ENCODE data around the gene ANTXR2. TPM values are rescaled to one million over a fixed set of nuclear protein-coding genes. Genes with fewer than 3 reads are reported as not detected.
"Not testable (repeated sequence)": the region's sequence is repeated elsewhere in the genome, so short reads cannot be mapped to it uniquely, and the experiment has no call there.

Gene ANTXR2
- 22.2 and 28.1 TPM in 2 replicates for total RNA-seq

DNA sequence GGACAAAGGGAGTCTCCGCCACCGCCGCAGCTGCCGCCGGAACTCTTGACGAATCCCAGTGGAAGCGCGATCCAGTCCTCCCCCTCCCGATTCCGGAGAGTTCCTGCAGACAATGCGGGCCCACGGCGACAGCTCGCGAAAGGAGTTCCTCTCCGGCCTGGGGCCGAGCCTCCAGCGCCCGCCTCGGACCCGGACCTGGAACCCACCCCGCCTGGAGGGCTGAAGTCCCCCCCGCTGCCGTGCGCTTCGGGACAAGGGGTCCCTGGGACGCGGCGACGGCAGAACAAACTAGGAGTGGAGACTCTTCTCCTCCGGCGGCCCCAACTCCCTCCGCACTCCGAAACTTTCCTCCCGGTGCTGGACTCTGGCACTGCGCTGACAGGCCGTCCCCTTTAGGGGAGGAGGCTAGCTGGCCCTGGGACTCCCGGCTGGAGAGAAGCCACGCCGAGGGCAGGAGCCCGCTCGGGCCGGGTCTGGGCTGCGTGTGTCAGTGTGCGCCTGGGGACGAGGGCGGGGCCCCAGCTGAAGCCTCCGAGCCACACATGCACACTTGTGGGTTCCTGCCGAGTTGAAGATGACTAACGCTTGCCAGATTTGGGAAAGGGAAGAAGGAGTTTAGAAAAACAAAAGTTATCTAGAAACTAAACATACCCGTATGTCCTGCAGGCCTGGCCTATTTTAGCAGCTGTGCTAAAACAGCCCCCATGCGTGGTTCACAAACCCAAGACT lies at the start of gene ANTXR2:
ANTXR2 (minus strand) TSS at position 486 of the 729 bp plus-strand sequence. CDS start 669 bp downstream, outside the sequence.
- peak; percentile 59 to 85 for DNase-seq (ENCODE audit: low read depth in 2 of 2)

DNA sequence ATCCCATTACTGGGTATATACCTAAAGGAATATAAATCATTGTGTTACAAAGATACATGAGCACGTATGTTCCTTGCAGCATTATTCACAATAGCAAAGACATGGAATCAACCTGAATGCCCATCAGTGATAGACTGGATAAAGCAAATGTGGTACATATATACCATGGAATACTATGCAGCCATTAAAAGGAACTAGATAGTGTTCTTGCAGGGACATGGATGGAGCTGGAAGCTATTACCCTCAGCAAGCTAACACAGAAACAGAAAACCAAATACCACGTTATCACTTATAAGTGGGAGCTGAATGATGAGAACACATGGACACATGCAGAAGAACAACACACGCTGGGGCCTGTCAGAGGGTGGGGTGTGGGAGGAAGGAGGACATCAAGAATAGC lies 48.8 kb upstream of the ANTXR2 start:
- DNase-seq (ENCODE audit: low read depth in 2 of 2): not testable (repeated sequence)

DNA sequence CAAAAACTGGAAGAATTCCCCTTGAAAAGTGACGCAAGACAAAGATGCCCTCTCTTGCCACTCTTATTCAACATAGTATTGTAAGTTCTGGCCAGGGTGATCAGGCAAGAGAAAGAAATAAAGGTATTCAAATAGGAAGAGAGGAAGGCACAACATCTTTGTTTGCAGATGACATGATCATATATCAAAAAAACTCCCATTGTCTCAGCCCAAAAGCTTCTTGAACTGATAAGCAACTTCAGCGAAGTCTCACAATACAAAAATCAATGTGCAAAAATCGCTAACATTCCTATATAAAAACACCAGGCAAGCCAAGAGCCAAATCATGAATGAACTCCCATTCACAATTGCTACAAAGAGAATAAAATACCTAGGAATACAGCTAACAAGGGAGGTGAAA lies 46.6 kb upstream of the ANTXR2 start:
- not testable (repeated sequence) for DNase-seq (ENCODE audit: low read depth in 2 of 2)

- DNase-seq (ENCODE audit: low read depth in 2 of 2): no peak
Measured at GRCh38 chr4:80116516-80116915, 43.5 kb upstream of the ANTXR2 start.

DNA sequence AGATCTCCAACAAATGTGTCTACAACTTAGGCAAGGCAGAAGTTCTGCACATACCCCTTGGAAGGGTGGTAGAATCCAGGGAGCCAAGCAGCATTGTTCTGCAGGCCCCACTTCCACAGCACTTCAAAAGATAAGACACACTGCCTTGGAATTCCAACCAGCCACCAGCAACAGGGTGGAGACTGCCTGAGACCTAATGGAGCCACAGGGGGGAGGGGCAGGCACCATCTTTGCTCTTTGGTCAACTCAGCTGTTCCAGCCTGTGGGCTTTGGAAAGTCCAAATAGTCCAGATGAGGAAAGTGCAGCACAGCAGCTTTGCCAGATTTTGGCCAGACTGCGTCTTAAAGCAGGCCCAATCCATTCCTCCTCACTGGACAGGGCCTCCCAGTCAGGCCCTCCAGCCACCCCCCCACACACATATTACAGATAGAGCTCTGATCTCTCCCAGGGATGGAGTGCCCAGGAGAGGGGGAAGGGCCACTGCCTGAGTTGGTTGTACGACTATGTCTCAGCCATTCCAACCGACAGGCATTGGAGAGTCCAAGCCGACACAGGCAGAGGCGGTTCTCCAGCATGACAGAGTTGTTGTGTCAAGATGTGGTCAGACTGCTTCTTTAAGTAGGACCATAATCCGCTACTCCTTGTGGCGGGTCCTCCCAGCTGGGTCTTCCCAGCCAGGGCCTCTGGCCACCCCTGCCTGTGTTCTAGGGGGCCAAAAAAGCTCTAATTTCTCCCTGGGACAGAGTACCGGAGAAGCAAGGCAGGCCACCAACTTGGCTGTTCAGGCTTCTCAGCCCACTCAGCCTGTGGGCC lies 42.5 kb upstream of the ANTXR2 start:
- DNase-seq (ENCODE audit: low read depth in 2 of 2): no peak

DNA sequence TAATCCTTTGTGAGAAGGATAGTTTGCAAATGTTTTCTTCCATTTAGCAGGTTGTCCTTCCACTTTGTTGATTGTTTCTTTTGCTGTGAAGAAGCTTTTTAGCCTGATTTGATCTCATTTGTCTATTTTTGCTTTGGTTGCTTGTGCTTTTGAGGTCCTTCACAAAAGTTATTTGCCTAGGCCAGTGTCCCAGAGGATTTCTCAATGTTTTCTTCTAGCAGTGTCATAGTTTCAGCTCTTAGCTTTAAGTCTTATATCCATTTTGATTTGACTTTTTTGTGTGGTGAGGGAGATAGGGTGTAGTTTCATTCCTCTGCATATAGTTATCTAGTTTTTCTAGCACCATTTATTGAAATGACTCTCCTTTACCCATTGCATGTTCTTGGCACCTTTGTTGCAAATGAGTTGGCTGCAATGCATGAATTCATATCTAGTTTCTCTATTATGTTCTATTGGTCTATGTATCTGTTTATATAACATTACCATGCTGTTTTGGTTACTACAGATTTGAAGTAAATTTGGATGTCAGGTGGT lies 41.8 kb upstream of the ANTXR2 start:
- no peak for DNase-seq (ENCODE audit: low read depth in 2 of 2)

DNA sequence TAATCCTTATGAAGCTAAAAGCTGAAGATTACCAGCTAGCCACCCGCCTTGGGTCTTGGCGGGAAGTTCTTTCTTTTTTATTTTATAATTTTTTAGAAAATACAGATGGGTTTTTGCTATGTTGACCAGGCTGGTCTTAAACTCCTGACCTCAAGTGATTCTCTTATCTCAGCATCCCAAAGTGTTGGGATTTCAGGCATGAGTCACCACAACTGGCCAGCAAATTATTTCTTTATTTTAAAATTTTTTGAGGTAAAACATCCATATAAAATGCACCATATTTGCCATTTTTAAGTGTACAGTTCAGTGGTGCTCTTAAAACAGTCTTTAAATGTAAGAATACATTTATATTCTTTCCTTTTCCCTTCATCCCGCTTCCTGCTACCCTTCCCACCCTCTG lies 40.6 kb upstream of the ANTXR2 start:
- DNase-seq (ENCODE audit: low read depth in 2 of 2): no peak

GRCh38 chr4:80112236-80112635 lies 39.2 kb upstream of the ANTXR2 start:
- no peak for DNase-seq (ENCODE audit: low read depth in 2 of 2)

GRCh38 chr4:80111276-80111675 lies 38.2 kb upstream of the ANTXR2 start:
- DNase-seq (ENCODE audit: low read depth in 2 of 2): no peak

GRCh38 chr4:80107374-80107773 lies 34.3 kb upstream of the ANTXR2 start:
- no peak for DNase-seq (ENCODE audit: low read depth in 2 of 2)

GRCh38 chr4:80104927-80105326 lies 31.9 kb upstream of the ANTXR2 start:
- no peak for DNase-seq (ENCODE audit: low read depth in 2 of 2)

GRCh38 chr4:80103629-80104028 lies 30.6 kb upstream of the ANTXR2 start:
- no peak for DNase-seq (ENCODE audit: low read depth in 2 of 2)

GRCh38 chr4:80101792-80102116 lies 28.7 kb upstream of the ANTXR2 start:
- DNase-seq (ENCODE audit: low read depth in 2 of 2): peak in 1 of 2 donors; percentile 41

DNA sequence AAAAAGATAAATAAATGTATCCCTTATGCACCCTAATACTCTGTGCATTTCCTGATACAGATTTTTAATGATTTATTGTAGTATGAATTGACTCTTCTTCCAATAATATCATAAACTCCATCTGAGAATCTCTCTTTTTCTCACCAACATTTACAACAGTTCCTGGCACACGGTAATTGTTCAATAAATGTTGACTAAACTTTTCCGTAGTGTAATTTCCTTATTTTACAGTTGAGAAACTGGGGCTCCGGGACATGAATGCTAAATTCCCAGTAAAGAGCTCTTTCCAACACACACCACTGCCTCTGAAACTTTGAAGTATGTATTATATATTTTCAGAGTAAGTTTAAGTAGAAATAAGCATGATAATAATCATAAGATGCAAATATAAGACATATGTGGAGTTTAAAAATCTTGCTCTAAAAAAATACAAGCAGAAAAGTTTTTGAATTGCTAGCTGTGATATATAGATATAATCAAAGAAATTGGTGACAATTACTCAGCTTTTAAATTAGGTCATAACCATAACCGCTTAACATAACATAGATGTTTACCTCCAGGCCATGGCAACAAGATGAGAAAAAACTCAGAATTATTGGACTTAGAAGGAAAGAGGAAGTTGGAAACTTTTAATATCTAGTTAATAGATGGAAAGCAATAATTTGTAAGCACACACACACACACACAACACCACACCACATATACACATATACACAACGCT lies 28.2 kb upstream of the ANTXR2 start:
- peak; percentile 39 to 52 for DNase-seq (ENCODE audit: low read depth in 2 of 2)

DNA sequence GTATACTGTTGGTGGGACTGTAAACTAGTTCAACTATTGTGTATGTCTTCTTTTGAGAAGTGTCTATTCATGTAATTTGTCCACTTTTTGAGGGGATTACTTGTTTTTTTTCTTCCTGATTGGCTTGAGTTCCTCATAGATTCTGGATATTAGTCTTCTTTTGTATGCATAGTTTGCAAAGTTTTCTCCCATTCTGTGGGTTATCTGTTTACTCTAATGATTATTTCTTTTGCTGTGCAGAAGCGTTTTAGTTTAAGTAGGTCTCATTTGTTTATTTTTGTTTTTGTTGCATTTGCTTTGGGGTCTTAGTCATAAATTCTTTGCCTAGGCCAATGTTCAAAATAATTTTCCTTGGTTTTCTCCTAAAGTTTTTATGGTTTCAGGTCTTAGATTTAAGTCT lies 26.6 kb upstream of the ANTXR2 start:
- DNase-seq (ENCODE audit: low read depth in 2 of 2): no peak

DNA sequence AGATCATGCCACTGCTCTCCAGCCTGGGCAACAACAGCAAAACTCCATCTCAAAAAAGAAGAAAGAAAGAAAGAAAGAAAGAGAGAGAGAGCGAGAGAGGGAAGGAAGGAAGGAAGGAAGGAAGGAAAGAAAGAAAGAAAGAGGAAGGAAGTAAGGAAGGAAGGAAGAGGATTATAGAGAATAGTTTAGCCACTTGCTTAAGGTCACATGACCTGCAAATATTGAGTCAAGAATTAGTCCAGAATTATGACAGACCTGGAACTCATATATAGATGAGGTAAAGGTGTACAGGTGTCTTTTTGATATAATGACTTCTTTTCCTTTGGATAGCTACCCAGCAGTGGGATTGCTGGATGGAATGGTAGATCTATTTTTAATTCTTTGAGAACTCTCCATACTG lies 25.6 kb upstream of the ANTXR2 start:
- no peak for DNase-seq (ENCODE audit: low read depth in 2 of 2)

GRCh38 chr4:80097400-80098177 lies 24.6 kb upstream of the ANTXR2 start:
- peak; percentile 88 to 94 for DNase-seq (ENCODE audit: low read depth in 2 of 2)

- DNase-seq (ENCODE audit: low read depth in 2 of 2): no peak
Measured at GRCh38 chr4:80096175-80096850, 23.3 kb upstream of the ANTXR2 start.

DNA sequence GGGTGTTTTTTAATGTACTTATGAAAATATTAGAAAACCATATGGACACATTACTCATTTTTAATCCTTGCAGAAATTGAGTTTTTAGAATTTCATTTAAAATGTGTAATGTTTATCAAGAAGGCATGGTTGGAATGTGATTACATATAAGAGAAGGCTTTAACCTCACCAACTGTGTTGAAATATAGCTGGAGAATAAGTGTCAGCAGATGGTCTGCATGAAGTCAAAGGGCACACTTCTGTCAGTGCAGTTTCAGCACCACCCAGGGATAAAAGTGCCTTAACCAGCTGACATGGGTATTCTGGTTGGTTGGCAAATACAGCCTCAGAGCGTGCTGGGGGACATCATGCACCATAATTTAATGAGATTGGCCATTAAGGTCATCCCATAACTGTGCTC lies 21.2 kb upstream of the ANTXR2 start:
- DNase-seq (ENCODE audit: low read depth in 2 of 2): no peak

GRCh38 chr4:80093563-80093962 lies 20.5 kb upstream of the ANTXR2 start:
- DNase-seq (ENCODE audit: low read depth in 2 of 2): no peak

GRCh38 chr4:80092847-80093246 lies 19.8 kb upstream of the ANTXR2 start:
- DNase-seq (ENCODE audit: low read depth in 2 of 2): no peak

All from dermis microvascular lymphatic vessel endothelial cell (primary cell).